ENCODE measurements around the gene DNAJC16.

Gene DNAJC16

GRCh38 chr1:15598436-15598835 lies 71.8 kb downstream of the DNAJC16 start:
- Histone ChIP-seq H3K27ac (ENCODE audit: extremely low read depth, low read depth, low read length) (no peak overlapping the region), H3K36me3 (ENCODE audit: control insufficient read depth in 2 of 2, insufficient read depth in 1 of 2, low read length in 2 of 2) (no peaks in the 10 kb centered on the region), H3K9me3 (ENCODE audit: control insufficient read depth, insufficient read depth, low read depth, low read length) (no peaks in the 10 kb centered on the region), H3K4me1 (ENCODE audit: control insufficient read depth, insufficient read depth, low read length) (no peaks in the 10 kb centered on the region), H3K4me3 (ENCODE audit: low read depth, low read length) (no peak overlapping the region)
- no peak for TF ChIP-seq ZIC2 (tag by site-specific recombination; IDR thresholded peaks at IDR 0.05)
- TF ChIP-seq AEBP2 (tag by site-specific recombination; IDR thresholded peaks at IDR 0.05; ENCODE audit: borderline replicate concordance), result no peak
- TF ChIP-seq SCRT1 (tag by site-specific recombination; IDR thresholded peaks at IDR 0.05; ENCODE audit: borderline replicate concordance), result no peak
- TF ChIP-seq ZNF692 (tag by site-specific recombination; IDR thresholded peaks at IDR 0.05), result no peak
- no peak for TF ChIP-seq ZBTB44 (tag by site-specific recombination; IDR thresholded peaks at IDR 0.05)
- no peak for TF ChIP-seq ZNF2 (tag by site-specific recombination; IDR thresholded peaks at IDR 0.05)
- TF ChIP-seq ZNF677 (tag by site-specific recombination; IDR thresholded peaks at IDR 0.05), result no peak
- POLR2A ChIA-PET, result no interaction called here
- CTCF ChIA-PET, result interaction anchor here (0.6 to 1.1 kb wide), 2 partner anchors 143 to 186 kb away, joined by 3 to 4 read pairs; no protein-coding TSS in a partner anchor

- peak overlapping the region; percentile 66 for H3K4me3 ChIP-seq (ENCODE audit: low read depth, low read length)
- ChIA-PET POLR2A (interaction anchor here (0.6 to 2.4 kb wide), 11 partner anchors 9 to 159 kb away, joined by 3 to 23 read pairs (median 3); partner anchors contain the start of genes DDI2 and DNAJC16), CTCF (interaction anchor here (0.6 to 0.9 kb wide), 4 partner anchors 9 to 188 kb away, joined by 3 to 8 read pairs (median 4); no protein-coding TSS in a partner anchor)
- H3K27ac ChIP-seq (ENCODE audit: extremely low read depth, low read depth, low read length), result peak overlapping the region; percentile 55; the same call in 1 of the 2 replicates
- no peaks in the 10 kb centered on the region for H3K9me3 ChIP-seq (ENCODE audit: control insufficient read depth, insufficient read depth, low read depth, low read length)
- no peaks in the 10 kb centered on the region for H3K4me1 ChIP-seq (ENCODE audit: control insufficient read depth, insufficient read depth, low read length)
- no peaks in the 10 kb centered on the region for H3K36me3 ChIP-seq (ENCODE audit: control insufficient read depth in 2 of 2, insufficient read depth in 1 of 2, low read length in 2 of 2)
- 0 out of 2 replicates have a peak, but pooled peaks have one; percentile 10 for TF ChIP-seq INSM2 (tag by site-specific recombination; IDR thresholded peaks at IDR 0.05)
- no peak for TF ChIP-seq ZNF341 (tag by site-specific recombination; IDR thresholded peaks at IDR 0.05; ENCODE audit: low read depth)
- peak; percentile 85 for TF ChIP-seq ZNF335 (tag by site-specific recombination; conservative IDR thresholded peaks at IDR 0.05)
- peak; percentile 82; the same call in 1 of the 2 replicates for TF ChIP-seq ZNF76 (tag by site-specific recombination; IDR thresholded peaks at IDR 0.05; ENCODE audit: borderline replicate concordance, low read depth)
- TF ChIP-seq ZIC2 (tag by site-specific recombination; IDR thresholded peaks at IDR 0.05), result peak; percentile 40
- TF ChIP-seq ZNF24 (tag by site-specific recombination; IDR thresholded peaks at IDR 0.05), result peak; percentile 13; the same call in 1 of the 2 replicates
- TF ChIP-seq ZNF2 (tag by site-specific recombination; IDR thresholded peaks at IDR 0.05), result peak; percentile 55; the same call in 1 of the 2 replicates
- 0 out of 2 replicates have a peak, but pooled peaks have one; percentile 17 for TF ChIP-seq GLIS1 (tag by site-specific recombination; IDR thresholded peaks at IDR 0.05)
- peak; percentile 49 for TF ChIP-seq ZNF391 (tag by site-specific recombination; IDR thresholded peaks at IDR 0.05; ENCODE audit: borderline replicate concordance, low read depth)
- no peak for TF ChIP-seq PRDM4 (tag by site-specific recombination; IDR thresholded peaks at IDR 0.05)
- peak; percentile 48; the same call in 1 of the 2 replicates for TF ChIP-seq TRIM28 (IDR thresholded peaks at IDR 0.05; ENCODE audit: borderline replicate concordance, low read length)
- TF ChIP-seq ZSCAN5A (tag by site-specific recombination; IDR thresholded peaks at IDR 0.05), result no peak
- TF ChIP-seq ZBTB6 (tag by site-specific recombination; IDR thresholded peaks at IDR 0.05), result peak; percentile 79
- peak; percentile 74 for TF ChIP-seq SP2 (tag by site-specific recombination; IDR thresholded peaks at IDR 0.05)
Observed at GRCh38 chr1:15603050-15603965, 76.7 kb downstream of the DNAJC16 start.
